ENCODE measurements around the gene TGIF2. TPM values are rescaled to one million over a fixed set of nuclear protein-coding genes. Genes with fewer than 3 reads are reported as not detected.

TGIF2 gene
- total RNA-seq, 4 donors from 2014 or later: 10.6 to 12.7 (median 12.3) TPM

DNA sequence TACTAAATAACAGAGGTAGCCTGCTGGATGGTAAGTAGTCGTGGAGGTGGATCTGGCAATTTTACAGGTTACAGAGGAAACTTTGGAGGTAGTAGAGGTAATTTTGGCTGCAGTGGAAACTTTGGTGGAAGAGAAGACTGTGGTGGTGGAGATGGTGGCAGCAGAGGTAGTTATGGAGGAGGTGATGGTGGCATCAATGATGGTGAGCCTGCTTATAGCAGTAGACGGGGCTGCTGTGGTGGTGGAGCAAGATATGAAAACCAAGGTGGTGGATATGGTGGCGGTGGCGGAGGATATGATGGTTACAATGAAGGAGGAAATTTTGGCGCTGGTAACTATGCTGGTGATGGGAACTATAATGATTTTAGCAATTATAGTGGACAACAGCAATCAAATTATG is 47.5 kb downstream of the TGIF2 start:
- TF ChIP-seq, protein P1, sequence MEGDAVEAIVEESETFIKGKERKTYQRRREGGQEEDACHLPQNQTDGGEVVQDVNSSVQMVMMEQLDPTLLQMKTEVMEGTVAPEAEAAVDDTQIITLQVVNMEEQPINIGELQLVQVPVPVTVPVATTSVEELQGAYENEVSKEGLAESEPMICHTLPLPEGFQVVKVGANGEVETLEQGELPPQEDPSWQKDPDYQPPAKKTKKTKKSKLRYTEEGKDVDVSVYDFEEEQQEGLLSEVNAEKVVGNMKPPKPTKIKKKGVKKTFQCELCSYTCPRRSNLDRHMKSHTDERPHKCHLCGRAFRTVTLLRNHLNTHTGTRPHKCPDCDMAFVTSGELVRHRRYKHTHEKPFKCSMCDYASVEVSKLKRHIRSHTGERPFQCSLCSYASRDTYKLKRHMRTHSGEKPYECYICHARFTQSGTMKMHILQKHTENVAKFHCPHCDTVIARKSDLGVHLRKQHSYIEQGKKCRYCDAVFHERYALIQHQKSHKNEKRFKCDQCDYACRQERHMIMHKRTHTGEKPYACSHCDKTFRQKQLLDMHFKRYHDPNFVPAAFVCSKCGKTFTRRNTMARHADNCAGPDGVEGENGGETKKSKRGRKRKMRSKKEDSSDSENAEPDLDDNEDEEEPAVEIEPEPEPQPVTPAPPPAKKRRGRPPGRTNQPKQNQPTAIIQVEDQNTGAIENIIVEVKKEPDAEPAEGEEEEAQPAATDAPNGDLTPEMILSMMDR (IDR thresholded peaks at IDR 0.05; ENCODE audit: low read depth): no peak

DNA sequence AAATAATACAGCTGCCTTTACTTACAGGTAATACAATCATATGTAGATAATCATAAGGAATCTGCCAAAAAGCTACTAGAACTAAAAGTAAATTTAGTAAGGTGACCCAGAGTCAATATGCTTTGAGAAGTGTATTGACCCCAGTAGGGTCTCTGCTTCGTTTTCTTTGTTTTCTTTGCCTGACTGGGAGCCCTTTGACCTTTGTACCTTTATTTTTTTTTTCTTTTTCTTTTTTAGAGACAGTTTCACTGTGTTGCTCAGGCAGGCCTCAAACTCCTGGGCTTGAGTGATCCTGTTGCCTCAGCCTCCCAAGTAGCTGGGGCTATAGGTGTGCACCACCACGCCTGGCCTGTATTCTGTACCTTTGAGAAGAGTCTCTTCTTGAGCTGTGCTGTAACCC is 50.0 kb downstream of the TGIF2 start:
- TF ChIP-seq, protein P1 (IDR thresholded peaks at IDR 0.05; ENCODE audit: low read depth): no peak

DNA sequence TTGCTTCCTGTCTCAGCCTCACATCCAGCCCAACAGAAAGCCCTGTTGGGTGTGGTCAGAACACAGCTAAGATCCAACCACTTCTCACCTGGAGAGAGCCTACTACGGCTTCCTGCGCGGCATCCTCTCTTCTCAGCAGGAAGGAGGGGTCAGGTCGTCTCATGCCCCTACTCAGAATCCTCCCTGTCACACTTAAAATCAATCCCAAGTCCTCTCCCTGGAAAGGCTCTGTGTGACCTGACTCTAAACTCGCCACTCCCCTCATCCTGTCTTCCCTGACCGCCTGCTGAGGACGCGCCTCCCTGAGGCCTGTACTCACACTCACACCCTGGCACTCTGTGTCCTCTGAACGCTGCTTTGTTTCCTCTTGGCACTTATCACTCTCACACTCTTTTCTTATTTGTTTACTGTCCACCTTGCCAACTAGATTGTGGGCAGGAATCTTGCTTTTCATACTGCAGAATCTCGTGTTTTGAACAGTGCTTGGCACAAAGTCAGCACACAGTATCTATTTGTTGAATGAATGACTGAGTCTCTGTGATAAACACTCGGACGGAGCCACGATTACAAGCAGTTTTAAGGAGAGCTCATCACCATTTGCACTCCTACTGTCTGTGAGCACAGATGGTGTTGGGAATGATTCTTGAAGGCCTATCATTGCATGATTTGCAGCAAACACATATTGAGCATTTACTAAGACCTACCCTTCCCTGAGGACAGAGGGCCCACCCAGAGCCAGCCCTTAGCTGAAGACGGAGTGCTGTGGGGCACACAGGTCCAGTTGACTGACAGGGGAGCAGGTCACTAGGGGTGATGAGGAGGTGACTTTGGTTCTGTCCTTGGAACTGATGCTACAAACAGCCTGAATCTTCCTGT is 50.9 kb downstream of the TGIF2 start:
- TF ChIP-seq, protein P1 (IDR thresholded peaks at IDR 0.05; ENCODE audit: low read depth): no peak

DNA sequence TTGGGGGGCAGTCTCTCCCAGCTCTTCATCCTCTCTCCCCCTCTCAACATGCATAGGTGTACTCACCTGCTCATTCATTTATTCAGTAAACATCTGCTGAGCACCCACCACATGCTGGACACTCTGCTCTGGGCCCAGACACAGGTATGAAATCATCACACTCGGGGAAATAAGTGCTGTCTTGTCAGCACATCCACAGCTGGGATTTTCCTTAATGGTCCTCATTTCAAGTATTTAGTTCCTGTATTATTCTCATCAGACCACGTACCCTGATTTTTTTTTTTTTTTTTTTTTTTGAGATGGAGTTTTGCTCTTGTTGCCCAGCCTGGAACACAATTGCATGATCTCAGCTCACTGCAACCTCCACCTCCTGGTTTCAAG is 51.5 kb downstream of the TGIF2 start:
- TF ChIP-seq, protein P1 (IDR thresholded peaks at IDR 0.05; ENCODE audit: low read depth): no peak

DNA sequence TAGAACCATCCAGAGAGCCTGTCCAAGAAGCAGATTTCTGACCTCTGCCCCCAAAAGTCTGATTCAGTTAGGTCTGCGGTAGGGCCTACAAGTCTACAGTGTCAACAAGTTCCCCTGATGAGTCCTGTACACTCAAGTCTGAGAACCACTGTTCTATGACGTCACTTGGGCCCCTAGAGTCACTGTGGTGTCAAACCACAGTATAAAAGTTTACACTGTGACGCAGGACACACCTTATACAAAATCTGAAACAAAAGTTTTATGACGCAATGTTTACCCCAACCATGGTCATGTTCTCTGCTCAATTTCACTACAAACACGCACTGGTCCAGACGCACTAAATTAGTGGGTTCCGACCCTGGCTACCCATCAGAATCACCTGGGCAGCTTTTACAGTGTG is 54.7 kb downstream of the TGIF2 start:
- TF ChIP-seq, protein P1 (IDR thresholded peaks at IDR 0.05; ENCODE audit: low read depth): no peak

DNA sequence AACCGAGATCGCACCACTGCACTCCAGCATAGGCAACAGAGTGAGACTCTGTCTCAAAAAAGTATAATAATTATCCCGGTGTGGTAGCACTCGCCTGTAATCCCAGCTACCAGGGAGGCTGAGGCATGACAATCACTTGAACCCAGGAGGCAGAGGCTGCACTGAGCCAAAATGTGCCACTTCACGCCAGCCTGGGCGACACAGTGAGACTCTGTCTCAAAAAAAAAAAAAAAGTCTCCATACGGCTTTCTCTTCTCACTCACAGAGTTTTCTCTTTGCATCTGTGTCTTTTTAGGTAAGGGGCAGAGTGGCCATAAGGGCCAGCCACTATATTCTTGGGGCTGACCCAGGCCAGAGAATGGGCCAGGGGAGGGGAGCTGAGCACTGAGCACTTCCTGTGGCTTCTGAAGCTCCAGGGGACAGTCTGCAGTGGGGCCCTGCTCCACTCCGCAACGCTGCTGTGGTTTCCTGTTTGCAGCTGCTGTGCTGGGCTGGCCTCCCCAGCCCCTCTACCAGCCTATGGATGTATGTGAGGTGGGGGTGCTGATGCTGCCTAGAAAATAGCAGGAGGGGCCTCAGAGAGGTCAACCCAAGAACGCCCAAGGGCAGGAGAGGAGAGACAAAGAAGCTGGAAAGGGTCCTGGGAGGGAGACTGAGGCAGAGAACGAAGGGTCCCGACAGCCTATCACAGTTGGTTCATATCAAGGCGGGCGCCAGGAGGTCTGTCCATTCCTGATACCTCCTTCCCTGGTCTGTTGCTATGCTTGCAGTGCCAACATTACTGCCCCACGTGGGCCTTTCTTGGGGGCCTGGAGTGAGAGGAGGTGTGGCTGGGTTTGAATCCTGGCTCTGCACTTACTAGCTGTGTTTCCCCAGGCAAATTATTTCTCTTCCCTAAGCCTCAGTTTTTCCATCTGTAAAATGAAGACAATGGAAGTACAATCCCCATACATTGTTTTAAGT is 56.6 kb downstream of the TGIF2 start:
- TF ChIP-seq, protein P1 (IDR thresholded peaks at IDR 0.05; ENCODE audit: low read depth): no peak

DNA sequence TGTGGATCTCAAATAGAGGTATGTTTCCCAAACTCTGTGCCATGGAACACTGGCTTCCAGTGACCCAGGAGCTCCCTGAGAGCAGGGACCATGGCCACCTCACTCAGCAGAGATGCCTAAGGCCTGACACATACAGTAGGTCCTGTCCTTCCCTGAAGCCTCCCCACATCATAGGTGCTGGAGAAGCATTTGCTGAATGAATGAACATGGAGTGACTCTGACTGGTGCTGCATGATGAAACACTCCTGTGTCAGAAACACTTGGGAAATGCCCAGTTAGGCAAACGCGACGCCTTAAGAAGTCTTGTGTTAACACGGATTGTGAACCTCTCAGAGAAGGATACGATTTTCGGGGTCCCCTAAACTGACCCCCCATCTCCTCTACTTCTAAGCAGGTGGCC is 58.2 kb downstream of the TGIF2 start:
- TF ChIP-seq, protein P1 (IDR thresholded peaks at IDR 0.05; ENCODE audit: low read depth): no peak

Measured in subcutaneous adipose tissue (tissue), 4 donors.